Stromal cell of bone marrow (primary cell): ENCODE data around the gene POU6F2.

ENCODE experiments used
- DNase-seq: peaks from one replicate; pipeline ENCODE4 v3.0.0-alpha.2; 2012; ENCODE audit warnings: low read depth

Gene POU6F2

DNA sequence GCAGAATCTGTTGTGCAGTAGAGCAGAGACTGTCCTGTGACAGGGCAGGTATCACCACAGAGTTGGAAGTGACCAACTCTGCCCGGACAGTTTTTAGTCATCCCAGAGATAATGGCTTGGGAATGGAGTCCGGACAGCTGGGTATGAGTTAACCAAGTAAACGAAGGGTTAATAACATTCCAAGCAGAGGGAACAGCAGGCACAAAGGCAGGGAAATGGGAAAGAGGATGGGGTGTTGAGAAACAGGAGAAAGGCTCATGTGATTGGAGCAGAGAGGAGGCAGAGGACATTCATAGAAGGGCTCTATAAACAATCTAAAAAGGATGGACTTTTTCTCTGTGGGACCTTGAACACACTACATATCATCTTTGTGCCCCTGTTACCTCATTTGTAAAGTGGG, 456.3 kb downstream of the POU6F2 start:
- DNase-seq, result no peak

DNA sequence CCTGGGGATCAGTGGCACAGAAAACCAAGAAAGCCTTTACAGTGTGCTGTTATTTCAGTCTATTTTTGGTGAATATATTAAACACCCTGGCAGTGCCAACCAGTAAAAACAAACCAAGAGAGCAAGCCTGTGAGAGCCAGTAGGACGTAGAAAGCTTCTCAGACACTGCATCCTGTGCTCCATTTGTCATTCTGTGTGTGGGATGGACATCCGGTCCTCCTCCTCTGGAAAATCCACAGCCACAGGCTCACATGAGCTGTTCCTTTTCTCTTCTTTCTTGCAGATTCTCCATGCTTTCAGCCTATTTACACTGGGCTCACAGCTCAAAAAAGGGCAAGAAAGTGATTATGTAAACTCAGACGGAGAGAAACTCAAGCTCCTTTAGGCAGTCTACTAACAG, 468.8 kb downstream of the POU6F2 start:
- no peak for DNase-seq

DNA sequence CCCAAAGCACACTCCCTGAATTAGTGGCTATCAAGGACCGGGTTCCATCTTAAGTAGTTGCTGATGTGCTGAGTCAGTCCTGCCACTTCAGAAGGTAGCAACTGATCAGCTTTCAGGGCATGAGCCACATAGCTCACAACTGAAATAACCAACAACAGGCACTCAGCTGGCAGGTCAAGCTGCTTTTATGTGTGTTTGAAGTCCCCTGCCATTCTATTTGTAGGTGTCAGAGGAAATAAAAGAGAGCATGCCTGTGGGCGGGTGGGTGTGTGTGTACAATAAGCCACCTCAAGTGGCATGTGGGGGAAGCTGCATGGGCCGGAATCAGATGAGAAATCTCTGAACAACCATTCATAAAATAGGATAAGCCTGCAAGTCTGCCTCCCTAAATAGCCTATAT, 474.2 kb downstream of the POU6F2 start:
- DNase-seq, result no peak

DNA sequence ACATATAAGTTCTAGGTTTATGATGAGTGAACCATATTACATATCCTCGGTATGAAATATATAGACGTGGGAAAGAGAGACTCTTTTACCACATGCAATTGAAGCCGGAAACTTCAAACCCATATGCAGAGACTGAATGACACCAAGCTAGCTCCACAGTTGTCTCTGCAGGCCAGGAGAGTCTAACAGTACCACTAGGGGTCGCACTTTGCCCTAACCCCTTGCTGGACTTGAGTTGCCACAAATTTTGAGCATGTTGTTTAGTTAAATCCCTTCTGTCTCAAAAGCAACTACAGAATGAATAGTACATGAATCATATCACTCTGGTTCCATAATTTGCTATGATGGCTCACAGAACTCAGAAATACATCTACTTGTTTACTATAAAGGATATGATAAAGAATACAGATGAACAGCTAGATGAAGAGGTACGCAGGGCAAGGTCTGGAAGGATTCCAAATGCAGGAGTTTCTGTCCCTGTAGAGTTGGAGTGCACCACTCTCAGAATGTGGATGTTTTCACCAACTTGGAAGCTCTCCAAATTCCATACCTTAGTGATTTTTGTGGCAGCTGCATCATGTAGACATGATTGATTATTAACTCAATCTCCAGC, 476.1 kb downstream of the POU6F2 start:
- peak; percentile 53 for DNase-seq

DNA sequence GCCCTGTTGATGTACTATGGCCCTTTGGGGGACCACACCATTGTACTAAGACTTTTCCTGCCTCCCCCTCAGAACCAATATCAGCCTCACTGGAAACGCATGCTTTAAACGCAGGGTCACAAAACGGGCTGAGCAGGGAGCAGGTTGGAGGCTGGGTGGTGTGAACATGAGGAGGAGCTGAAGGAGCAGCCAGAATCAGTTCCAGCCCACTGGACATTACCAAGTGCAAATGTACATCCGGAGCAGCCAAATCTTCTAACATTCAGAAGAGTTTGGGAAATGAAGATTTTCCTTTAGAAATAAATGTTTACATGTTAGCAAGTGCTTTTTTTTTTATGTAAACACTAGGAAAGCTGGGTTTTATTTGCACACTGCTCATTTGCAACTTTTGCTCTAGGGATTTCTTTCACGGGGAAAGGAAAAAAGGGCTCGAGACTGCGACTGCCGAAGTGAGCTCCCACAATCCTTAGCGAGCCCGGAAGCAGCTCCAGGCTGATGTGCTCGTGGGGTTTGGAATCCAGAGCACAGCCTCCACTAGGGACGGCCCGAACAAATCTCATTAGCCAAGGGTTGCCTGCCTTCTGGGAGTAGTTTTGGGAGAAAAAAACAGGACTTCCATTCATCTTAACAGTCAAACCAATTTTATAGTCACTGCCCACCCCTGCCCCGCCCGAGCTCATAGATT, 480.5 kb downstream of the POU6F2 start:
- no peak for DNase-seq

DNA sequence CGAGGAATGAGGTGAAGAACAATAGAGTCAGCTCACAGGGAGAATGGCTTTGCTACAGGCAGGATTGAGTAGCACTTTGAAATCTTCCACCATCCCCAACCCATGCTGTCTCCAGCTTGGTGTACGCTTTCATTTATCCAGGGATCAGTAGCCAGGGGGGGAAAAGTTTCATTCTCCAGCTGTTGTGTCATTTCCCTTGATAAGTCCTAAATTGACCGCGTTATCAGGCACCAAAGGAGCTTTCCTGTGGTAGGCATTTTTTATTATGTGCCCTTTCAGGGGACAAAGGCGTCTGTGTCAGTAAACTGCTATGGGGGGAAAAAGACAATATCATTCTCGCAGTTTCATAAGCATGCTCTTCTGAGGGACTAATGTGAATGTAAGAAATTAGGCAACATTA, 481.9 kb downstream of the POU6F2 start:
- no peak for DNase-seq

- no peak for DNase-seq
These were observed 482.8 kb downstream of the POU6F2 start for GRCh38 chr7:39460486-39460885.

DNA sequence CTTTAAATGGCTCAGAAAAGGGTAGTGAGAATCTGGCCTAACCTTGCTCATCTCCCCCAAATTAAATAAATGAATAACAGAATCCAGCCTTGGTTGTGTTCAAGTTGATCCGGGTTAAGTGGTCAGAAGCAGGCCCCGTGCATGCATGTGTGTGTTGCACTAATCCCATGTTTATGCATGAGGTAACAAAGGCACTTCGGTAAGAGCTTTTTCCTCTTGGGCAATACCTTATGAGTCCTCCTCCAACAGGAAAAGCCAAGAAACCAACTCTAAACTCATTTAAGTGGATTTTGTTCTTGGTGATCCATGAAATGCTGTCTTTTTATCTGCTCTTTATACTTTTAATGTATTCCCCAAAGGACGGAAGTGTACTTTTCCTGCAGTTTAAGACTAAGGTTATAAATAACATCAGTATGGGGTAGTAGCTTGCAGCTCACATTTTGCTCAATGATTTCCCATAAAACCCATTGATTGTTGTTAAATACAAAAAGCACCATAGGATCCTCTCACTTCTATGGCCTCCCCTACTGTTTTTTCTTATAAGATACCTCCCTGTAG, 483.6 kb downstream of the POU6F2 start:
- DNase-seq, result no peak

- no peak for DNase-seq
These were observed 485.5 kb downstream of the POU6F2 start for GRCh38 chr7:39463252-39463651.

- no peak for DNase-seq
These were observed 486.8 kb downstream of the POU6F2 start for GRCh38 chr7:39464350-39465054.

DNA sequence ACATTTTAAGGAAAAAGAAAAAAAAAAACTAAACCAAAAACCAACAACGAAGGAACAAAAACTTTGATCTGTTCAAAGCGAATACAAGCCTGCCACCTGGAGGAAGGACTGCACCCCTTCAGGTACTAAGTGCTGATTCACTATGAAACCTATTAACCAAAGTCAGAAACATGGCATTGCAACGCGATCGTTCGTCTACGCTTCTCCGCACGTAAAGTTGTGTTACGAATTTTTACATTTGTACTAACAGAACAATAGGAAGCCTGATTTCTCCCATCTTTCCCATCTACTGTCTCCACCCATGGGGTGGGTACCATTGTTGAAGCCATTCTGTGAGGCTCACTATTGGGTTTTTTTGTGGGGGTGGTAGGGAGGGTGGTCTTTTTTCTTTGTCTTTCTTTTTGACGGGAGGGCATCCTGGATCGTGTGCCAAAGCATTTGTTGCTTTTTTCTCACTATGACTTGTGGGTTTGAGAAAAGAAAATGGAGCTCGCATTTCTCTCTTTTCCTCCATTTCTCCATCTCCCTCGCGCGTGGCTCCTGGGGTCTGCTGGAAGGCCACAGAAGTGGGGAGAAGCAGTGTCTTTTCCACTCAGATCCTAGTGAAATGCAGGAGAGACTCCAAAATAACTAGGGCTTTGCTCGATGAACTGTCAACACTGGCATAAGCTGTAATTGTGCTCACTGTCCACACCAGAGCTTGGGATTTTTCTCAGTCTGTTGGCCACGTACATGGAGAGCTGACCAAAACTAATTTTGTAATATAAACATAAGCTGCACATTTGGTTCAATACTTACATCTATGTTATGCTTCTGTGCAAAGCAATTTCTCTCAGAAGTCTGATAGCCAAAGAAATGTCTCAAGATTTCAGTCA, 487.6 kb downstream of the POU6F2 start:
- peak; percentile 64 for DNase-seq

DNA sequence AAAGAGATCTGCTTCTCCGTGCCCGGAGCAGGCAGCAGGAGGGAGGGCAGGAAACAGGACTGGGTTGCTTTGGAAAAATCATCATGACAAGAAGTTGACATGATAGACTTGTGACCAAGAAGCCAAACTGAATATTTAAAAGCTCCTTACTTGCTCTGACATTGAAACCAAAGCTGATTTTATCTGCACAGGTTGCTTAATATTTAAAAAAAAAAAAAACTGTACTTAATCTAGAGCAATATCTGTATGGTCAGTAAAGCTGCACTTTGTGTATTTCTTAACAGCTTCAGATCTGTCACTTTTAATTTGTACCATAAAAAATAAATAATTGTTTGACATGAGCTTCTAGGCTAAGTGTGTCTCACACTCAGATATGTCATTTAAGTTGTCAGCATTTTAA, 490.6 kb downstream of the POU6F2 start:
- no peak for DNase-seq

- DNase-seq, result no peak
These were observed 491.2 kb downstream of the POU6F2 start for GRCh38 chr7:39468808-39469374.

- no peak for DNase-seq
These were observed 503.2 kb downstream of the POU6F2 start for GRCh38 chr7:39480901-39481300.

- no peak for DNase-seq
These were observed 511.0 kb downstream of the POU6F2 start for GRCh38 chr7:39488467-39489393.

DNA sequence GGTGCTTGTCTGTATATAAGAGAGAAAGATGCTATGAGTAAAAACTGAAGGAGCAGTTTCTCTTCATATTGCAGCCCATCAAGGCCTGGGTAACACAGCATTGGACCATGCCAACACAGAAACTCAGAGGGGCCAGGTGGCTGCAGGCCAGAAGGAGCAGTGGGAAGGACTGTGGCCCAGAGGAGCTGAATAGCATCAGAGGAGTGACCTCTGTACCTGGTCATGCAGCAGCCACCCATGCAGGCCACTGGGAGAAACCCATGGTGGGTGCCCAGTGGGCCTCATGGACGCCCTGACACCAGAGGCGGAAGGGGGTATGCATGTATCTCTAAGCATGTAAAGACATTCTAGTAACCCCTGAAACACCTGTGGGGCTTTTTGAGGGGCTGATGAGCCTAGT, 512.6 kb downstream of the POU6F2 start:
- DNase-seq, result no peak

- DNase-seq, result no peak
These were observed 516.2 kb downstream of the POU6F2 start for GRCh38 chr7:39493934-39494333.

DNA sequence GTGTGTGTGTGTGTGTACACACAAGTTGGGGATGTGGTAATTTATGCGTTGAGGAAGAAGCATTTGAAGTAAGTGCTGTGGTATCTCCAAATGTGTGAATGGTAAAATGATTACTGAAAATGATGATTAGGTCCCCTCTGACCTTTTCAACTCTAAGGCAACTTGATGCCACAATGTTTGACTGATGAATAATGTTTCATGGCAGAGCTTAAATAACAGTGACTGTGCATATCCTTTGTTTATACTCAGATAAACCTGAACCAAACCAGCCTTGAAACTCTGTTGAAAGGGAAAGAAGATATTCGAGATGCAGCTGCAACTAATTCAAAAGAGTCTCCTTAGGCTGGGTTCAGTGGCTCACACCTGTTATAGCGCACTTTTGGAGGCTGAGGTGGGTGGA, 523.6 kb downstream of the POU6F2 start:
- DNase-seq, result no peak

GRCh38 chr7:39504963-39505362, 527.3 kb downstream of the POU6F2 start:
- no peak for DNase-seq

DNA sequence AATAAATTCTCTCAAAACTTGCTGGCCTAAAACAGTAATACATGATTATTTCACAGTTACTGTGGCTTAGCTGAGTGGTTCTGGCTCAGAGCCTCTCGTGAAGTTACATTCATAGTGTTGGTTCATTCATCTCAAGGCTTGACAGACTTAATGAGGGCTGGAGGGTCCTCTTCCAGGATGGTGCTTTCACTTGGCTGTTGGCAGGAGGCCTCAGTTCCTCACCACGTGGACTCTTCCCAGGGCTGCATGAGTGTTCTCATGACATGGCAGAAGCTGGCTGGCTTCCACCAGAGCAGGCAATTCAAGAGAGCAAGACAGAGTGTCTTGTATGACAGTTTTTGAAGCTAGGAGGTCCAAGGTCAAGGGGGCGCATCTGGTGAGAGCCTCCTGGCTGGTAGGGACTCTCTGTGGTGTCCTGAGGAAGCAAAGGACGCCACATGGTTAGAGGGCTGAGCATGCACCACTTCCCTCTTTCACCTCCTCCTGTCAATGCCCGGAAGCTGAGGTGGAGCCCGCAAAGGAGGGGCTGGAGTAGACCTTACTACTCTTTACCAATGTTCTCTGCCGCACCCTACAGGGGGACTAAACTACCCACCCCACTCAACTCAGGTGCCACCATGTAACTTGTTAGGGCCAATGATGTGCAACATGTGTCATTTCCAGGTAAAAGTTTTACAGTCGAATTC, 530.3 kb downstream of the POU6F2 start:
- DNase-seq, result no peak
